ENCODE measurements around the gene TMOD3.

The TMOD3 gene

GRCh38 chr15:51879555-51879954 is 50.1 kb downstream of the TMOD3 start:
- ChIA-PET CTCF (interaction anchor here (2.4 kb wide), 1 partner anchor 9 kb away, joined by 11 read pairs; no protein-coding TSS in a partner anchor), POLR2A (no interaction called here)
- H3K27ac ChIP-seq (ENCODE audit: extremely low read depth, low read depth, low read length) = no peak overlapping the region
- no peaks in the 10 kb centered on the region for H3K9me3 ChIP-seq (ENCODE audit: control insufficient read depth, insufficient read depth, low read depth, low read length)
- H3K4me3 ChIP-seq (ENCODE audit: low read depth, low read length) = no peak overlapping the region
- no peak for TF ChIP-seq PRDM4 (tag by site-specific recombination; IDR thresholded peaks at IDR 0.05)
- no peak for TF ChIP-seq ZNF645 (tag by site-specific recombination; IDR thresholded peaks at IDR 0.05)
- TF ChIP-seq ZNF354C (tag by site-specific recombination; IDR thresholded peaks at IDR 0.05; ENCODE audit: borderline replicate concordance, low read depth) = no peak
- TF ChIP-seq ZNF768 (tag by site-specific recombination; IDR thresholded peaks at IDR 0.05) = no peak
- no peak for TF ChIP-seq ZXDB (tag by site-specific recombination; IDR thresholded peaks at IDR 0.05)
- no peak for TF ChIP-seq ZNF677 (tag by site-specific recombination; IDR thresholded peaks at IDR 0.05)
- TF ChIP-seq CTCF (tag by site-specific recombination; IDR thresholded peaks at IDR 0.05) = no peak
- no peak for TF ChIP-seq TRIM28 (IDR thresholded peaks at IDR 0.05; ENCODE audit: borderline replicate concordance, low read length)
- TF ChIP-seq GLI4 (tag by site-specific recombination; IDR thresholded peaks at IDR 0.05) = no peak
- TF ChIP-seq ZBTB20 (tag by site-specific recombination; IDR thresholded peaks at IDR 0.05) = no peak
- no peak for TF ChIP-seq SETDB1 (IDR thresholded peaks at IDR 0.05; ENCODE audit: insufficient read length, low read length)
- no peak for TF ChIP-seq ZSCAN23 (tag by site-specific recombination; IDR thresholded peaks at IDR 0.05)
- TF ChIP-seq PRDM2 (tag by site-specific recombination; IDR thresholded peaks at IDR 0.05; ENCODE audit: borderline replicate concordance) = no peak
- no peaks in the 10 kb centered on the region for H3K36me3 ChIP-seq (ENCODE audit: control insufficient read depth in 2 of 2, insufficient read depth in 1 of 2, low read length in 2 of 2)
- H3K4me1 ChIP-seq (ENCODE audit: control insufficient read depth, insufficient read depth, low read length) = peaks cover 4% of the 10 kb centered on the region; the same call in 1 of the 2 replicates

GRCh38 chr15:51883271-51883837 is 53.9 kb downstream of the TMOD3 start:
- H3K4me1 ChIP-seq (ENCODE audit: control insufficient read depth, insufficient read depth, low read length) = peaks cover 4% of the 10 kb centered on the region; the same call in 1 of the 2 replicates
- H3K36me3 ChIP-seq (ENCODE audit: control insufficient read depth in 2 of 2, insufficient read depth in 1 of 2, low read length in 2 of 2) = no peaks in the 10 kb centered on the region
- POLR2A ChIA-PET = no interaction called here
- no peaks in the 10 kb centered on the region for H3K9me3 ChIP-seq (ENCODE audit: control insufficient read depth, insufficient read depth, low read depth, low read length)
- H3K4me3 ChIP-seq (ENCODE audit: low read depth, low read length) = no peak overlapping the region
- H3K27ac ChIP-seq (ENCODE audit: extremely low read depth, low read depth, low read length) = no peak overlapping the region
- CTCF ChIA-PET = interaction anchor here (1.1 kb wide), 1 partner anchor 15 kb away, joined by 3 read pairs; no protein-coding TSS in a partner anchor
- TF ChIP-seq ZNF529 (tag by site-specific recombination; IDR thresholded peaks at IDR 0.05; ENCODE audit: insufficient replicate concordance) (no peak), ZNF324 (tag by site-specific recombination; IDR thresholded peaks at IDR 0.05) (no peak), ZNF747 (tag by site-specific recombination; IDR thresholded peaks at IDR 0.05) (no peak), ZFP41 (tag by site-specific recombination; IDR thresholded peaks at IDR 0.05; ENCODE audit: borderline replicate concordance) (no peak), ZNF585B (tag by site-specific recombination; IDR thresholded peaks at IDR 0.05) (no peak), ZNF280C (tag by site-specific recombination; IDR thresholded peaks at IDR 0.05) (no peak), KLF16 (tag by site-specific recombination; IDR thresholded peaks at IDR 0.05) (no peak), ZNF157 (tag by site-specific recombination; IDR thresholded peaks at IDR 0.05) (no peak), GLIS2 (tag by site-specific recombination; IDR thresholded peaks at IDR 0.05) (no peak)

Measured in HEK293 (cell line).